Ovary (tissue), 3 donors: Measurements from ENCODE around the gene QSOX2.

ENCODE experiments used
- CTCF ChIP-seq, 3 donors: fragments of 450-650 bp in 2 of 3; fragments of 200-600 bp in 1 of 3; IDR thresholded peaks; one replicate each; pipeline versions ENCODE4 v1.5.1 to v1.8.0; 2016 to 2022; ENCODE audit warnings: antibody characterized with exemption in 3 of 3, mild to moderate bottlenecking in 1 of 3
- POLR2A ChIP-seq: fragments of 450-650 bp; IDR thresholded peaks from one replicate; pipeline ENCODE4 v1.6.1; 2017; ENCODE audit warnings: antibody characterized with exemption, mild to moderate bottlenecking, moderate library complexity
- donor health status: DM: no; HTN: no; CAD: no.

- no peak for TF ChIP-seq POLR2A
- TF ChIP-seq CTCF (IDR thresholded peaks at IDR 0.05): no peak
These were observed 30.2 kb upstream of the QSOX2 start for GRCh38 chr9:136275655-136276429.
